GM21723 (cell line): Measurements from ENCODE around the gene C11orf91.
A peak's percentile ranks its signal among the peaks of the same experiment; 100 is the strongest.
"Not testable (repeated sequence)": the region's sequence is repeated elsewhere in the genome, so short reads cannot be mapped to it uniquely, and the experiment has no call there.

Experiments
- ATAC-seq: cut with Tn5 transposase; IDR thresholded peaks from one replicate; pipeline ENCODE4 v1.9.1; 2021; ENCODE audit warnings: mild to moderate bottlenecking, moderate library complexity; ENCODE audit not compliant: unreplicated experiment

Gene C11orf91

GRCh38 chr11:33700502-33701271 lies at the start of gene C11orf91:
C11orf91 (minus strand) TSS chr11:33700826; CDS start chr11:33700740, 86 bp downstream.
- ATAC-seq = peak; percentile 86

- no peak for ATAC-seq
Observed at GRCh38 chr11:33747979-33748378, 47.4 kb upstream of the C11orf91 start.

- no peak for ATAC-seq
Observed at GRCh38 chr11:33743291-33743690, 42.7 kb upstream of the C11orf91 start.

- no peak for ATAC-seq
Observed at GRCh38 chr11:33742249-33742851, 41.7 kb upstream of the C11orf91 start.

GRCh38 chr11:33741806-33742205 lies 41.2 kb upstream of the C11orf91 start:
- no peak for ATAC-seq

- no peak for ATAC-seq
Observed at GRCh38 chr11:33737362-33737821, 36.8 kb upstream of the C11orf91 start.

GRCh38 chr11:33736148-33736812 lies 35.7 kb upstream of the C11orf91 start, which contains the start of gene CD59:
CD59 (minus strand) TSS chr11:33736423; CDS start chr11:33722445, 13,978 bp downstream.
- peak; percentile 69 for ATAC-seq

GRCh38 chr11:33735271-33736147 lies 34.9 kb upstream of the C11orf91 start:
- ATAC-seq = peak; percentile 52

GRCh38 chr11:33734441-33735270 lies 34.0 kb upstream of the C11orf91 start:
- ATAC-seq = no peak

GRCh38 chr11:33733980-33734379 lies 33.4 kb upstream of the C11orf91 start:
- no peak for ATAC-seq

- ATAC-seq = no peak
Observed at GRCh38 chr11:33731723-33732531, 31.3 kb upstream of the C11orf91 start.

- no peak for ATAC-seq
Observed at GRCh38 chr11:33730716-33731115, 30.1 kb upstream of the C11orf91 start.

- ATAC-seq = not testable (repeated sequence)
Observed at GRCh38 chr11:33729072-33729664, 28.5 kb upstream of the C11orf91 start.

- ATAC-seq = not testable (repeated sequence)
Observed at GRCh38 chr11:33727539-33727938, 26.9 kb upstream of the C11orf91 start.

GRCh38 chr11:33725496-33725895 lies 24.9 kb upstream of the C11orf91 start:
- ATAC-seq = no peak

GRCh38 chr11:33724644-33725035 lies 24.0 kb upstream of the C11orf91 start:
- ATAC-seq = no peak

GRCh38 chr11:33723238-33723881 lies 22.7 kb upstream of the C11orf91 start:
- no peak for ATAC-seq

- ATAC-seq = peak; percentile 74
Observed at GRCh38 chr11:33722590-33723234, 22.1 kb upstream of the C11orf91 start.
